ENCODE measurements around the gene GAREM1.
"Not testable (repeated sequence)": the region's sequence is repeated elsewhere in the genome, so short reads cannot be mapped to it uniquely, and the experiment has no call there.

GRCh38 chr18:32291623-32292022 is 179.1 kb downstream of the GAREM1 start:
- not testable (repeated sequence) for TF ChIP-seq CTCF, EZH2phosphoT487 (IDR thresholded peaks at IDR 0.05)

Data from neural progenitor cell (in vitro differentiated cells).